ENCODE results near the gene FAM24B.

The FAM24B gene

DNA sequence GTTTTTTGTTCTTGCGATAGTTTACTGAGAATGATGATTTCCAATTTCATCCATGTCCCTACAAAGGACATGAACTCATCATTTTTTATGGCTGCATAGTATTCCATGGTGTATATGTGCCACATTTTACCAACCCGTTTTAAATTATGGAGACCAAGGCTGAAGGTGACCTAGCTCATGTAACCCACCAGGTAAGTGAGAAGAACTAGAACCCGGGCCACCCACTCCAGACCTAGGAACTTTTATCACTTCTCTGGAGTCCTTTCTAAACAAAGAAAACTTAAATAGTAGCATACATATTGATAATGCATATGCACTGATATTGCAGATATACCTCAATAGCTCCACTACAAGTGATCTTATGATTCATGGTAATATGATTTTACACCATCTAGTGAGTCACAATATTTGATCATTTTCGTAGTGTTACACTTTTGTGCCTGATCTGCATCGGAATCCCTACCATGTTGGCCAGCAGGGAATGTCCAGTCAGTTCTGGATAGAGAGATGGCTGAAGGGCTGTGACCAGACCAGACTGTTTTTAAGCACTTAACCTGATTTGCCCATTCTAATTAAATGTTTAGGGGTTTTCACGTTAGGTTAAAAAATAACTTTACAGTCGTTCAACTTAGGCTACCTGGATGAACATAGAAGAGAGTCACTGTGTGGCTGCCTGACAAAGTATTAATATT, 49.0 kb downstream of the FAM24B start:
- in situ Hi-C loops (cut with HindIII; ENCODE audit: low sequenced_read_pairs), result no loop called here

DNA sequence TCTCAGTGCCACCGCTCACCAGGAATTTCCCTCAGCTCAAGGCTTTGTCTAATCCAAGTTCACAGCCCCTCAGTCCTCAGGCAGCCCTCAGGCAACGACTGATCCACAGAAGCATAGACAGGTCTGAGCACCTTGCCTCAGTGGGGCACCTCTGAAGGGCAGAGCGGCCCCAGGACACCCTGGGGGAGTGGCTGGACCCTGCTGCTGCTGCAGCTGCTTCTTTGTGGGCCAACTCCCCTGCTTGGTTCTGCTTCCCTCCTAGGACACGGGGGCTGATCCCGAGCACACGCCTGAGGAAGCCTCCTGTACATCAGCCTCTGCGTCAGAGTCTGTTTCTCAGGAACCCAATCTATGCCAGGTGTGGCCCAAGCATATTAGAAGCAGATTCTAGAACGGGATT, 49.9 kb downstream of the FAM24B start:
- in situ Hi-C loops (cut with HindIII; ENCODE audit: low sequenced_read_pairs), result no loop called here

DNA sequence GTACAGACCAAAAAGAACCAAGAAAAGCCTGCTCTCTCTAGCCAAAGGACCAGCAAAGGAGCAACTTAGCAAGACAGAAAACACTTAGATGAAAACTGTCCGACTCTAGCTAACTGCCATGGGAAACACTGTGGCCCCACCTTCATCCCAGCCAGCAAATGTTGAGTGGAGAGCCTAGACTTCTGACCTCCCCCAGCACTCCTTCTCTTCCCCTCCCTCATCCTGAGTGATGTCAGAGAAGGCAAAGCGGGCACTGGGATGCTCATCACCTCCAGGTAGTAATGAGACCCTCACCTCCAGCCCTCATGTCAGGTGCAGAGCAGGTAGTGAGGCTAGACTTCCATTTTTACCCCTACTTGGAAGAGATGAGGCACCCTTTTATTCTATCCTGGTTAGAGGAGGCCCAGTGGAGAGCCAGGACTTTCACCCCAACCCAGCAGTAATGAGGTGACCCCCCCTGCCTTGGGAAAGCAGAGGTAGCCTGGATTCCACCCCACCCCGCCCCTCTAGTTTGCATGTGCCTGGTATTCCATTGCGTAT, 50.6 kb downstream of the FAM24B start:
- in situ Hi-C loops (cut with HindIII; ENCODE audit: low sequenced_read_pairs), result no loop called here

GRCh38 chr10:122827302-122827701, 52.1 kb downstream of the FAM24B start:
- in situ Hi-C loops (cut with HindIII; ENCODE audit: low sequenced_read_pairs), result no loop called here

- in situ Hi-C loops (cut with HindIII; ENCODE audit: low sequenced_read_pairs), result no loop called here
Measured at GRCh38 chr10:122822973-122823690, 56.2 kb downstream of the FAM24B start.

DNA sequence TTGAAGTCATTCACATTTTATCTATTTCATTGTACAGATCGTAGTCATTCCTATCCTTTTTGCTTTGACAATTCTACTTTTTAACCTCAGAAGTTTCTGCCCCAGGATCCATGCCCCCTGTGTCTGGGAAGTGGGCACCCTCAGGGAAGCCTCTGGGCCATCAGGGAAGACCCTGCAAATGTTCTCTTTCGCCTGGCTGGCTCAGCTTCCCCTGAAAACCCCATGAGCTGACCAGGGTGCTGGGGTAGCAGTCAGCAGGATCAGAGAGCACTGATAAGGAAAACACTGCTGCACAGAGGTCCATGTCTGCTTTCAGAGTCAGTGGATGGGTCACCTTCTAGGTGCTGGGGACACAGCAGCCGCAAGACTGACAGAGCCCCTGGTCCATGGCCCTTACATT, 57.6 kb downstream of the FAM24B start:
- in situ Hi-C loops (cut with HindIII; ENCODE audit: low sequenced_read_pairs), result no loop called here

DNA sequence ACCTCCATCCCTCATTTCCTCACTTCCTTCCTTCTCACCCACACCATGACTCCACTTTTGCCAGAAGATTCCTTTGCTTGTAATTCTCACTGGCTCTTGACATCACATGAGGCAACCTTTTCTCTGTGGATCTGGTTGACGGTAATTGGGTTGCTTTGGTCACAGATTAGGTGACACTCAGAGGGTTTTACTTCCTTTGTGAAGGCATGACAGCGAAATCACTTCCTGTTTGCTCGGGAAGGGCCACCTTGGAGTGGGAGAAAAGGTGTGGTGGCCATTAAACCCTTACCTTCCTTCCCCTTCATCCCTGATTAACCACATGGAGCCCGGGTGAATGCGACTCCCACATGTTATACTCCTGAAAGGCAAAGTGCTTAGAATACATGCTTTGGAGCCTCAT, 63.9 kb downstream of the FAM24B start:
- in situ Hi-C loops (cut with HindIII; ENCODE audit: low sequenced_read_pairs), result no loop called here

DNA sequence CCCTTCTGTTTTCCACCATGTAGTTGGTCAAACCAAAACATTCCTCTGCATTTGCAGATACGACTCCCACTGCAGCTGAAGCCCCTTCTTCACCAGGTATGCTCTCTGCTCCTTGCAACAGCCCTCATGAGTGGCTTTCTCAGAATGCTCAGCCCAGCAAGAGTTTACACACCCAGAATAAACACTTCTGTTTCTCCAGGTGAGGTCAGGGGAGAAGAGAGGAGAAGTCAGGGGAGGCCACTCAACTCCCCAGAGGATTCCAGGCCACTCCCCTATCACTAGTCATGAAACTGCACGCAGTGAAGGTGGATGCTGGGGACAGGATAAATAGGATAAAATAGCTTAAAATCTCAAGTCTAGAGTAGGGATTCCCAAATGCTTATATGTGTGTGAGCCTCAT, 64.9 kb downstream of the FAM24B start:
- in situ Hi-C loops (cut with HindIII; ENCODE audit: low sequenced_read_pairs), result no loop called here

DNA sequence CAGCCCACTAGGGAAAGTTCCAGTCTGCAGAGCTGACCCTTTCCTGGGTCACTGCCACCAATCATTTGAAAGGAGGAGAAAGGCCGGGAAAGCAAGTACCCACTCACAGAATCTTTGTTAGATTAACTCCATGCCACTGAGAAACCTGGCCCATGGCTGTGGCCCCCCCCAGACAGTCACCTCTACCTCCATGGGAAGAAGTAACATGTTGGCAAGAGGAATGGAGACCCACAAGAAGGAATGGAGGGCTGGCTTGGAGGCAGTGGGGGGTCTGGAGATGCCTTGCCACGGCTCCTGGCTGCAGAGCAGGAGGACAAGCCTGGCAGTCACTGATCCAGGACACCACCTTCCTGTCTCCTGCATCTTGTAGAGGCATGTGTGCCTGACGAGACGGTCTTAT, 66.6 kb downstream of the FAM24B start:
- in situ Hi-C loops (cut with HindIII; ENCODE audit: low sequenced_read_pairs), result no loop called here

GRCh38 chr10:122802282-122802681, 77.1 kb downstream of the FAM24B start:
- in situ Hi-C loops (cut with HindIII; ENCODE audit: low sequenced_read_pairs), result loop anchor here (10.0 kb wide), 1 partner anchor 83 kb away; no protein-coding TSS in a partner anchor

Measured in endothelial cell of hepatic sinusoid (primary cell).